Raji (cell line): Measurements from ENCODE around the gene RPS25.
A peak's percentile ranks its signal among the peaks of the same experiment; 100 is the strongest.

Experiments
- POLR2A ChIP-seq: IDR thresholded peaks from 2 replicates; pipeline ENCODE4 v1.6.1; 2011; ENCODE audit warnings: low read depth, low read length, control low read depth; ENCODE audit not compliant: insufficient read depth

Gene RPS25

GRCh38 chr11:119047205-119047604, 29.1 kb upstream of the RPS25 start:
- no peak for TF ChIP-seq POLR2A

- no peak for TF ChIP-seq POLR2A
Measured at GRCh38 chr11:119046489-119046888, 28.3 kb upstream of the RPS25 start.

GRCh38 chr11:119044708-119045107, 26.6 kb upstream of the RPS25 start:
- no peak for TF ChIP-seq POLR2A

- no peak for TF ChIP-seq POLR2A
Measured at GRCh38 chr11:119042927-119043326, 24.8 kb upstream of the RPS25 start.

- TF ChIP-seq POLR2A: no peak
Measured at GRCh38 chr11:119041821-119042514, 23.8 kb upstream of the RPS25 start.

GRCh38 chr11:119038884-119039283, 20.7 kb upstream of the RPS25 start:
- no peak for TF ChIP-seq POLR2A

- no peak for TF ChIP-seq POLR2A
Measured at GRCh38 chr11:119034813-119035212, 16.7 kb upstream of the RPS25 start.

GRCh38 chr11:119031912-119032280, 13.8 kb upstream of the RPS25 start:
- TF ChIP-seq POLR2A: no peak

- TF ChIP-seq POLR2A: peak; percentile 96
Measured at GRCh38 chr11:119030329-119031047, 12.3 kb upstream of the RPS25 start, which contains the start of gene SLC37A4. Gene SLC37A4, minus strand, starts transcription at chr11:119030877.

- TF ChIP-seq POLR2A: no peak
Measured at GRCh38 chr11:119030029-119030328, 11.8 kb upstream of the RPS25 start.

GRCh38 chr11:119029340-119030028, 11.3 kb upstream of the RPS25 start:
- TF ChIP-seq POLR2A: no peak

- no peak for TF ChIP-seq POLR2A
Measured at GRCh38 chr11:119029069-119029339, 10.9 kb upstream of the RPS25 start.

- 0 out of 2 replicates have a peak, but pooled peaks have one; percentile 10 for TF ChIP-seq POLR2A
Measured at GRCh38 chr11:119028346-119029068, 10.4 kb upstream of the RPS25 start.

GRCh38 chr11:119027561-119028345, 9.6 kb upstream of the RPS25 start:
- TF ChIP-seq POLR2A: no peak

GRCh38 chr11:119026970-119027369, 8.8 kb upstream of the RPS25 start:
- TF ChIP-seq POLR2A: no peak
